Measurements from ENCODE around the gene XYLT2. TPM values are rescaled to one million over a fixed set of nuclear protein-coding genes. Genes with fewer than 3 reads are reported as not detected.

XYLT2 gene
- total and polyA plus RNA-seq, 2 of the 13 experiments (the other 11 are each of a cell fraction or from before 2014, with no cell fraction given), result 17.0 to 22.1 TPM

DNA sequence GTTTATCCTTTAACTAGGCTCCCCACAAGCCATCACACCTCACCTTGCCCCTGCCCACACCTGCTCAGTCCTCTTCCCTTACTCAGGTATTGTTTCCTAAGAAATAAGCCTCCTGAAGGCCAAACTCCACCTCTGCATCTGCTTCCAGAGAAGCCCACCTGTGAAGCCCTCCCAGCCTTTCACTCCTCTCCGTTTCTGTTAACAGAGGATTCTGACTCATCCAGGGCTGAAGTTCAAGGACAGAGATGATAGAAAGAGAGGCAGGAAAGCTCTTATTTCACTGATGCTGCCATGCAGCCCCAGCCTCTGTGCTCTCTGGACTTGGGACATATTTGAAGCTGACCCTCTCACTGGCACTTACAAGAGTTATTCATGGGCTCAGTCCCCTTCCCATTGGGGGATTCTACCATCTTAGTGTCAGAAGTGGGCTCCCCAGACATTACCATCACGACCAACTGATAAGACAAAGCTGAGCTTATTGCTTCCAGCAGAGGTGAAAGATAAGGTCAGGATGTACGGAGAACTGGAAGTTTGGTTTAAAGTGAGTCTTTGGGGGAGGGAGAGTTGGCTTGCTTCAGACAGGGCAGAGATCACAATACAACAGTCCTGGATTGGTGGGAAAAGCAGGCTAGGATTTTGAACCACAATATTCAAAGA lies 35.3 kb upstream of the XYLT2 start (continued):
- TF ChIP-seq, protein P1, sequence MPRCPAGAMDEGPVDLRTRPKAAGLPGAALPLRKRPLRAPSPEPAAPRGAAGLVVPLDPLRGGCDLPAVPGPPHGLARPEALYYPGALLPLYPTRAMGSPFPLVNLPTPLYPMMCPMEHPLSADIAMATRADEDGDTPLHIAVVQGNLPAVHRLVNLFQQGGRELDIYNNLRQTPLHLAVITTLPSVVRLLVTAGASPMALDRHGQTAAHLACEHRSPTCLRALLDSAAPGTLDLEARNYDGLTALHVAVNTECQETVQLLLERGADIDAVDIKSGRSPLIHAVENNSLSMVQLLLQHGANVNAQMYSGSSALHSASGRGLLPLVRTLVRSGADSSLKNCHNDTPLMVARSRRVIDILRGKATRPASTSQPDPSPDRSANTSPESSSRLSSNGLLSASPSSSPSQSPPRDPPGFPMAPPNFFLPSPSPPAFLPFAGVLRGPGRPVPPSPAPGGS (CRISPR knock-in tag; IDR thresholded peaks at IDR 0.05), result no peak
- TF ChIP-seq FOXK1 (CRISPR knock-in tag; IDR thresholded peaks at IDR 0.05; ENCODE audit: borderline replicate concordance, low read depth), result 0 out of 2 replicates have a peak, but pooled peaks have one; percentile 1
- TF ChIP-seq, protein P2, sequence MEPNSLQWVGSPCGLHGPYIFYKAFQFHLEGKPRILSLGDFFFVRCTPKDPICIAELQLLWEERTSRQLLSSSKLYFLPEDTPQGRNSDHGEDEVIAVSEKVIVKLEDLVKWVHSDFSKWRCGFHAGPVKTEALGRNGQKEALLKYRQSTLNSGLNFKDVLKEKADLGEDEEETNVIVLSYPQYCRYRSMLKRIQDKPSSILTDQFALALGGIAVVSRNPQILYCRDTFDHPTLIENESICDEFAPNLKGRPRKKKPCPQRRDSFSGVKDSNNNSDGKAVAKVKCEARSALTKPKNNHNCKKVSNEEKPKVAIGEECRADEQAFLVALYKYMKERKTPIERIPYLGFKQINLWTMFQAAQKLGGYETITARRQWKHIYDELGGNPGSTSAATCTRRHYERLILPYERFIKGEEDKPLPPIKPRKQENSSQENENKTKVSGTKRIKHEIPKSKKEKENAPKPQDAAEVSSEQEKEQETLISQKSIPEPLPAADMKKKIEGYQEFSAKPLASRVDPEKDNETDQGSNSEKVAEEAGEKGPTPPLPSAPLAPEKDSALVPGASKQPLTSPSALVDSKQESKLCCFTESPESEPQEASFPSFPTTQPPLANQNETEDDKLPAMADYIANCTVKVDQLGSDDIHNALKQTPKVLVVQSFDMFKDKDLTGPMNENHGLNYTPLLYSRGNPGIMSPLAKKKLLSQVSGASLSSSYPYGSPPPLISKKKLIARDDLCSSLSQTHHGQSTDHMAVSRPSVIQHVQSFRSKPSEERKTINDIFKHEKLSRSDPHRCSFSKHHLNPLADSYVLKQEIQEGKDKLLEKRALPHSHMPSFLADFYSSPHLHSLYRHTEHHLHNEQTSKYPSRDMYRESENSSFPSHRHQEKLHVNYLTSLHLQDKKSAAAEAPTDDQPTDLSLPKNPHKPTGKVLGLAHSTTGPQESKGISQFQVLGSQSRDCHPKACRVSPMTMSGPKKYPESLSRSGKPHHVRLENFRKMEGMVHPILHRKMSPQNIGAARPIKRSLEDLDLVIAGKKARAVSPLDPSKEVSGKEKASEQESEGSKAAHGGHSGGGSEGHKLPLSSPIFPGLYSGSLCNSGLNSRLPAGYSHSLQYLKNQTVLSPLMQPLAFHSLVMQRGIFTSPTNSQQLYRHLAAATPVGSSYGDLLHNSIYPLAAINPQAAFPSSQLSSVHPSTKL (CRISPR knock-in tag; IDR thresholded peaks at IDR 0.05), result peak; percentile 76
- TF ChIP-seq KDM3A (CRISPR knock-in tag; IDR thresholded peaks at IDR 0.05; ENCODE audit: low read depth), result peak; percentile 40; the same call in 1 of the 2 replicates
- TF ChIP-seq GLI4 (CRISPR knock-in tag; IDR thresholded peaks at IDR 0.05; ENCODE audit: borderline replicate concordance), result 0 out of 2 replicates have a peak, but pooled peaks have one; percentile 39
- TF ChIP-seq FOXK2 (IDR thresholded peaks at IDR 0.05), result no peak
- TF ChIP-seq SOX6 (IDR thresholded peaks at IDR 0.05), result no peak
- TF ChIP-seq SOX6 (CRISPR knock-in tag; IDR thresholded peaks at IDR 0.05), result peak; percentile 37; the same call in 1 of the 2 replicates

Measured in HepG2 (cell line).